HEK293T (cell line): ENCODE data around the gene ABR.
"Not testable (repeated sequence)": the region's sequence is repeated elsewhere in the genome, so short reads cannot be mapped to it uniquely, and the experiment has no call there.

Experiments used
- CTCF ChIA-PET: fragments of 350-600 bp; formaldehyde crosslinking; extraction: SDS; loops from one replicate; lab custom pipeline; 2021; ENCODE audit warnings: antibody characterized with exemption, inconsistent platforms; lab: Yijun Ruan, JAX
- POLR2A ChIA-PET: fragments of 350-600 bp; formaldehyde crosslinking; extraction: SDS; loops from one replicate; lab custom pipeline; 2020; ENCODE audit warnings: antibody characterized with exemption, inconsistent platforms; lab: Yijun Ruan, JAX
- DNase-seq: peaks from one replicate; pipeline ENCODE4 v3.0.0; 2012; ENCODE audit warnings: mixed read lengths; ENCODE audit errors: extremely low spot score
- ARNT ChIP-seq: fragments of 450-650 bp; IDR thresholded peaks from 2 replicates; pipeline ENCODE4 v1.6.1; 2017; ENCODE audit warnings: mild to moderate bottlenecking
- BHLHE40 ChIP-seq: fragments of 450-650 bp; IDR thresholded peaks from 2 replicates; pipeline ENCODE4 v1.6.1; 2016; ENCODE audit warnings: mild to moderate bottlenecking, moderate library complexity, borderline replicate concordance
- CTBP1 ChIP-seq: fragments of 450-650 bp; IDR thresholded peaks from 2 replicates; pipeline ENCODE4 v1.6.1; 2016; ENCODE audit warnings: borderline replicate concordance
- ELF4 ChIP-seq: fragments of 450-650 bp; IDR thresholded peaks from 2 replicates; pipeline ENCODE4 v1.6.1; 2017; ENCODE audit warnings: antibody characterized with exemption
- FOXA1 ChIP-seq: fragments of 450-650 bp; IDR thresholded peaks from 2 replicates; pipeline ENCODE4 v1.6.1; 2016; ENCODE audit warnings: mild to moderate bottlenecking
- FOXK2 ChIP-seq: fragments of 450-650 bp; IDR thresholded peaks from 2 replicates; pipeline ENCODE4 v1.6.1; 2016; ENCODE audit warnings: mild to moderate bottlenecking
- FOXM1 ChIP-seq: fragments of 450-650 bp; IDR thresholded peaks from 2 replicates; pipeline ENCODE4 v1.6.1; 2017; ENCODE audit warnings: mild to moderate bottlenecking, borderline replicate concordance
- HDGF ChIP-seq: fragments of 450-650 bp; IDR thresholded peaks from 2 replicates; pipeline ENCODE4 v1.6.1; 2017; ENCODE audit warnings: antibody characterized with exemption, borderline replicate concordance
- L3MBTL2 ChIP-seq: fragments of 450-650 bp; conservative IDR thresholded peaks from 2 replicates; pipeline ENCODE4 v1.6.1; 2016; ENCODE audit warnings: mild to moderate bottlenecking
- LEF1 ChIP-seq: fragments of 450-650 bp; IDR thresholded peaks from 2 replicates; pipeline ENCODE4 v1.6.1; 2017; ENCODE audit warnings: mild to moderate bottlenecking, borderline replicate concordance
- NFRKB ChIP-seq: fragments of 450-650 bp; IDR thresholded peaks from 2 replicates; pipeline ENCODE4 v1.6.1; 2016; ENCODE audit warnings: mild to moderate bottlenecking, moderate library complexity
- SP1 ChIP-seq: fragments of 450-650 bp; IDR thresholded peaks from 2 replicates; pipeline ENCODE4 v1.6.1; 2017
- SUZ12 ChIP-seq: fragments of 450-650 bp; IDR thresholded peaks from 2 replicates; pipeline ENCODE4 v1.6.1; 2016; ENCODE audit warnings: mild to moderate bottlenecking
- TARDBP ChIP-seq: fragments of 450-650 bp; IDR thresholded peaks from 2 replicates; pipeline ENCODE4 v1.6.1; 2016
- ZNF384 ChIP-seq: fragments of 450-650 bp; IDR thresholded peaks from 2 replicates; pipeline ENCODE4 v1.6.1; 2016
- TF ChIP-seq, protein P1 (sequence below): fragments of 450-650 bp; IDR thresholded peaks from 2 replicates; pipeline ENCODE4 v1.6.1; 2016

Gene ABR

DNA sequence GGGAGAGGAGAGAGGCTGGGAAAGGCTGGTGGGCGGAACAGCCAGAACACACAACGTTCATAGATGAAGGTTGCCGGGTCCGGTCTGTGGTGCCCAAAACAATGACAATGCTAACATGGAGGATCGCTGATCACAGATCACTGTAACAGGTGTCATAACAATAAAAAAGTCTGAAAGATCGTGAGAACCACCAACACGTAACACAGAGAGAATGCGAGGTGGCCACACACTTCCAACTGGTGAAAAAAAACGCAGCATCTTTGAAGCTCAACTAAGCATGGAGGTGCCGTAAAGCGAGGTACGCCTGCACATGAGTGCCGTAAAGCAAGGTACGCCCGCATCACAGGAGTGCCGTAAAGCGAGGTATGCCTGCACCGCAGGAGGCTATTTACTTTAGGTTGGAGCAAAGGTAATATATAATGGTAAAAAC lies 42.3 kb downstream of the ABR start:
- ChIA-PET POLR2A (interaction anchor here (0.5 to 2.9 kb wide), 4 partner anchors 10 to 22 kb away, joined by 3 to 9 read pairs (median 3); no protein-coding TSS in a partner anchor), CTCF (interaction anchor here (0.6 kb wide), 1 partner anchor 15 kb away, joined by 3 read pairs; no protein-coding TSS in a partner anchor)
- peak; percentile 45 for DNase-seq
- TF ChIP-seq, protein P1, sequence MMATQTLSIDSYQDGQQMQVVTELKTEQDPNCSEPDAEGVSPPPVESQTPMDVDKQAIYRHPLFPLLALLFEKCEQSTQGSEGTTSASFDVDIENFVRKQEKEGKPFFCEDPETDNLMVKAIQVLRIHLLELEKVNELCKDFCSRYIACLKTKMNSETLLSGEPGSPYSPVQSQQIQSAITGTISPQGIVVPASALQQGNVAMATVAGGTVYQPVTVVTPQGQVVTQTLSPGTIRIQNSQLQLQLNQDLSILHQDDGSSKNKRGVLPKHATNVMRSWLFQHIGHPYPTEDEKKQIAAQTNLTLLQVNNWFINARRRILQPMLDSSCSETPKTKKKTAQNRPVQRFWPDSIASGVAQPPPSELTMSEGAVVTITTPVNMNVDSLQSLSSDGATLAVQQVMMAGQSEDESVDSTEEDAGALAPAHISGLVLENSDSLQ, result no peak
- TF ChIP-seq ZNF384, result 0 out of 2 replicates have a peak, but pooled peaks have one; percentile 39
- TF ChIP-seq BHLHE40, result no peak
- TF ChIP-seq SP1, result no peak
- TF ChIP-seq NFRKB, result no peak
- TF ChIP-seq CTBP1, result no peak

DNA sequence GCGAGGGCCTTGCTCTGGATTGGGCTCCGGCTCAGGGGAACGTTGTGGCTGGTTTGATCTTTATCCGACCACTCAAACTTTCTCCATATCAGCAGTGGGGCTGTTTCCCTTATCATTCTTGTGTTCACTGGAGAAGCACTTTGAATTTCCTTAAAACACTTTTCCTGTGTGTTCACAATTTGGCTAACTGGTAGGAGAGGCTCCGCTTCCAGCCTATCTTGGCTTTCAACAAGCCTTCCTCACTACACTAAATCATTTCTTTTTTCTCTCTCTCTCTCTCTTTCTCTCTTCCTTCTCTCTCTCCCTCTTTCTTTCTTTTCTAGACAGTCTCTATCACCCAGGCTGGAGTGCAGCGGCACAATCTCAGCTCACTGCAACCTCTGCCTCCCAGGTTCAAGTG lies 43.0 kb downstream of the ABR start:
- POLR2A ChIA-PET, result interaction anchor here (2.9 kb wide), 1 partner anchor 11 kb away, joined by 9 read pairs; no protein-coding TSS in a partner anchor
- DNase-seq, result no peak
- no peak for TF ChIP-seq SP1
- TF ChIP-seq BHLHE40, result no peak
- TF ChIP-seq, protein P1, result no peak
- TF ChIP-seq HDGF, result no peak
- no peak for TF ChIP-seq ELF4
- no peak for TF ChIP-seq SUZ12
- TF ChIP-seq FOXM1, result no peak
- TF ChIP-seq LEF1, result no peak
- CTCF ChIA-PET, result no interaction called here

DNA sequence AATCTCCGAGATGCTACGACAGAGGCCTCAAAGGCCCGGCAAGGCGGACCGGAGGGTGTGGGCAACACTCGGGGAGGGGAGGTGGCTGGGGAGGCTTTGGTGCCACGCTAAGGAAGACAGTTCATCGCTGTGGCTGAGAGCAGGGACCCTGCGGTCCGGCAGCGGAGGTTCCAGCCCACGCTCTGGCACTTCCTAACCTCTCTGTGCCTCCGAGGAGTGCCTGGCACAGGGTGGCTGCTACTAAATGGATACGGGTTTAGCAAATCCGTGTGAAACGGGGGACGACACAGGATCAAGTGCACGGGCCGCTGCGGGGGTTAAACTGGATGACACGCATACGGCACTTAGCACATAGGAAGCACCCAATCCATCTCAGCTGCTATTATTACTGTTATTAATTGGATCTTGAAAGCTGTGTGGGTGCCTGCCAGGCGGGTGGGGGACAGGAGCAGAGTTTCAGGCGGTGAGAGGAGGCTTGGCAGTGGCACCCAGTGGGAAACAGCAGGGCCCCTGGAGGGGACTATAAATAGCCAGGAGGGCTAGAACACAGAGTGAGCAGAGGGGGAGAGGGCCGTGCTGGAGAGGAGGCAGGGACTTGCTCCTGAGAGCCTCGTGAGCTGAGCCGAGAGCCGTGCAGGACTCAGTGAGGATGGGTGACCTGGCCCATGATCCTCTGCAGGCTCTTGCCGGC lies 45.0 kb downstream of the ABR start:
- TF ChIP-seq FOXM1, result no peak
- no peak for TF ChIP-seq BHLHE40
- no peak for TF ChIP-seq FOXK2
- no peak for TF ChIP-seq SUZ12
- no peak for TF ChIP-seq LEF1
- TF ChIP-seq NFRKB, result no peak
- no peak for TF ChIP-seq ARNT
- TF ChIP-seq FOXA1, result no peak
- TF ChIP-seq ZNF384, result no peak
- TF ChIP-seq HDGF, result no peak
- no peak for TF ChIP-seq TARDBP
- no peak for TF ChIP-seq ELF4
- TF ChIP-seq, protein P1, result no peak
- no peak for TF ChIP-seq SP1
- TF ChIP-seq L3MBTL2, result no peak
- TF ChIP-seq CTBP1, result no peak
- no peak for DNase-seq
- ChIA-PET POLR2A (no interaction called here), CTCF (interaction anchor here (0.7 kb wide), 2 partner anchors 78 to 137 kb away, joined by 3 read pairs; no protein-coding TSS in a partner anchor)

DNA sequence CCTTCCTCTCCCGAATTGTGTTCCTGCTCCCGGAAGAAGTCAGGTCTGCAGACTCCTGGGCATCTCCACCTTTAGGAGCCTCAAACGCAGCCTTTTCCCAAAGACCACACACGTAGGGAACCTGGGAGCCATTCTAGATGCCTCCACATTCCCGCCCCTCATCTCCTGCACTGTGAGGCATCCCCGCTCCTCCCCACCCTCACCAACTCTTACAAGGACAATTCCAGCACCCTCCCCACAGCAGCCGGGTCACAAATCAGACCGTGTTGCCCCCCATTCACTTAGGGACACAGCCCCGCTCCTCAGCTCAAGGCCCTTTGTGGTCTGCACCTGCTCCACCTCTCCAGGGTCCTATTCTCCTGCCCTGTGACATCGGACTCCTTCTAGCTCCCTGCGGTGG lies 49.6 kb downstream of the ABR start:
- ChIA-PET CTCF (no interaction called here), POLR2A (no interaction called here)
- TF ChIP-seq L3MBTL2, result no peak
- TF ChIP-seq HDGF, result no peak
- TF ChIP-seq, protein P1, result no peak
- no peak for TF ChIP-seq NFRKB
- no peak for TF ChIP-seq LEF1
- TF ChIP-seq ZNF384, result no peak
- TF ChIP-seq CTBP1, result no peak
- no peak for TF ChIP-seq ARNT
- no peak for DNase-seq

DNA sequence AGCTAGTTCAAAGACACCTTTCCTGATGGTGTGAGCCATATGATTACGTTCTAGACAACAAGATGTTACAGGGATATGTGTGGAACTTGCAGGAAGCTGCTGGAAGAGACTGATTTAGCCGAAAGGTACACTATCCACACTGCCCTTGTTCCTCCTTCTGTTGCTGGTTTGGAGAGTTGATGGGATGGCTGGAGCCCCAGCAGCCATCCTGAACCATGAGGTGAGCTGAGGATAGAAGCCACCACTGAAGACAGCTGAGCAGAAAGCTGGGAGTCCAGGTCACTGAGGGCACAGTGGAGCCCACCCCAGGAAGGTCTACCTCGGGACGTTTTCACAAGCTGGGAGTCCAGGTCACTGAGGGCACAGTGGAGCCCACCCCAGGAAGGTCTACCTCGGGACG lies 51.3 kb downstream of the ABR start:
- CTCF ChIA-PET, result not testable (repeated sequence)

DNA sequence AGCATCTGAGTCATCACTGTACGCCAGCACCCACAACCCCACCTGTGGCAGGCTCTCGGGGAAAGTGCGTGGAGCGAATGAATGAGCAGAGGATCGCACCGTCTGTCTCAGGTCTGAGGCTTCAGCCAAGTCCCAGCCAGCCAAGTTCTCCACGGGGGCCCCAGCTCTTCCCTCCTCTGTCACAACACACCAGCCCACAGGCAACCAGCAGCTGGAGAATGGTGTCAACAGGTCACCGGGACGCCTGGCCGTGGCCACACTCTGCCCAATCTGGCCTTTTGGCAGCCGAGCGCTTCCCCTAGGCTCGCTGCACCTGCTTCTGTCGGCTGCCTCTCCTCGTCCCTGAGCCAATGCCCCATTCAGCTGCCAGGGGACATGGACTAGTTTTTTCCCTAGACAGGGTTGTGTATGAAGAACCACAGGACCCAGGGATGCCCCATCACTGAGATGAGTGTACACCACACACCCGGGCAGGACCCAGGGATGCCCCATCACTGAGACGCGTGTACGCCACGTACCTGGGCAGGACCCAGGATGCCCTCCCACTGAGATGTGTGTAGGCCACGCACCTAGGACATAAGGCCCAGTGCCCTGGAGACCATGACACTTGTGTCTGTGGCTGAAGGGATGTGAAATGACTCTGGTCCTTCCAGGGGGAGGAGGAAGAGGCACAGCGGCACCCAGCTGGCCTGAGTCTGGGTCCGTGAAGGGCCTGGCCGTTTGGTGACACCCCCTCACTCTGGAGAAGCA lies 52.8 kb downstream of the ABR start:
- POLR2A ChIA-PET, result no interaction called here
- TF ChIP-seq NFRKB (no peak), TARDBP (no peak), FOXK2 (no peak), ARNT (no peak), ZNF384 (no peak), FOXA1 (no peak), LEF1 (no peak), SP1 (no peak), ELF4 (no peak), HDGF (no peak)
- TF ChIP-seq, protein P1, result no peak
- CTCF ChIA-PET, result no interaction called here
- DNase-seq, result no peak

More for the DNA sequence above, 51.3 kb downstream of the ABR start:
- POLR2A ChIA-PET, DNase-seq: not testable (repeated sequence)
